GM12872 (cell line): ENCODE results near the gene MACO1.
"Not testable (repeated sequence)": the region's sequence is repeated elsewhere in the genome, so short reads cannot be mapped to it uniquely, and the experiment has no call there.

Experiments used
- TF ChIP-seq, protein P1 (sequence below): IDR thresholded peaks from 3 replicates; pipeline ENCODE4 v1.5.1; 2011; ENCODE audit warnings: low read depth, mild to moderate bottlenecking, low read length, moderate library complexity; ENCODE audit not compliant: insufficient read depth

MACO1 gene, protein sequence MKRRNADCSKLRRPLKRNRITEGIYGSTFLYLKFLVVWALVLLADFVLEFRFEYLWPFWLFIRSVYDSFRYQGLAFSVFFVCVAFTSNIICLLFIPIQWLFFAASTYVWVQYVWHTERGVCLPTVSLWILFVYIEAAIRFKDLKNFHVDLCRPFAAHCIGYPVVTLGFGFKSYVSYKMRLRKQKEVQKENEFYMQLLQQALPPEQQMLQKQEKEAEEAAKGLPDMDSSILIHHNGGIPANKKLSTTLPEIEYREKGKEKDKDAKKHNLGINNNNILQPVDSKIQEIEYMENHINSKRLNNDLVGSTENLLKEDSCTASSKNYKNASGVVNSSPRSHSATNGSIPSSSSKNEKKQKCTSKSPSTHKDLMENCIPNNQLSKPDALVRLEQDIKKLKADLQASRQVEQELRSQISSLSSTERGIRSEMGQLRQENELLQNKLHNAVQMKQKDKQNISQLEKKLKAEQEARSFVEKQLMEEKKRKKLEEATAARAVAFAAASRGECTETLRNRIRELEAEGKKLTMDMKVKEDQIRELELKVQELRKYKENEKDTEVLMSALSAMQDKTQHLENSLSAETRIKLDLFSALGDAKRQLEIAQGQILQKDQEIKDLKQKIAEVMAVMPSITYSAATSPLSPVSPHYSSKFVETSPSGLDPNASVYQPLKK

DNA sequence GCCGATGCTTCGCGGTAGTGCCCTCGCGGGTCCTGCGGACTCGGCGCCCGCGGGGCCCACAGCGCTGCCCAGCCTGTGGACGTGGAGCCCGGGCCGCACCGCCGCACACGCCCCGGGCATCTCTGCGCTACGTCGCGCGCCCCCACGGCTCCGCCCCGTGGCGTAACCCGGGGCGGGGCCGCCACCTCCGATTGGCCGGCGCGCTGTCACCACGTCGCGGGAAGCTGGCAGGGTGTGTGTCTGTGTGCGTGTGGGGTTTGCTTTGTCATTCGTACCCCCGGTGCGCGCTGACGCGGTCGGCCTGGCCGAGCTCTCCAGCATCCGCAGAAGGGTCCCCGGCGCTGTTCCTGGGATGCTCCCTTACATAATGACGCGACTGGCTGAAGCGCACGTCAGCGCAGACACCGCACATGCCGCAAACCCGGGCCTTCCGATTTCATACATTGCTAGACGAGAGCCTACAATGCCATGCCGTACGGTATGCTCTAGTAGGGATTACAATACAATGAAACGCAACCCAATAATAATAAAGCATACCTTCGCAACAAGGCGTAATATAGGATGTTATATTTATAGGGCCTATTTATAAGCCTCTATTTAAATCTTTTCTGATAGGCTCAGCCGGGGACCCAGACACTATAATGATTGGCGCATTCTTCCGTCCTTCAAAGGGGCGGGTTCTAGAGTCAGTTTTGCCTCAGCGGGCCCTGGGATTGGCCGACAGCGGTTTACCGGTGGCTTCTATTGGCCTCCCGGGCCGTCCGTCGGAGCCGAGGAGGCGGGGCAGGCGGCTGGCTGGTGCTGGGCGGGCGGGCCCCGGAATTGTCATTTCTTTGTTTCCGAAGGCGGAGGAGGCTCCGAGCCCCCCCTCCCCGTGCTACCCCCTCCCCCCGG is at the start of gene MACO1:
MACO1 (plus strand) TSS at position 825 of the 894 bp plus-strand sequence. CDS start 202 bp downstream, outside the sequence.
- TF ChIP-seq, protein P1, sequence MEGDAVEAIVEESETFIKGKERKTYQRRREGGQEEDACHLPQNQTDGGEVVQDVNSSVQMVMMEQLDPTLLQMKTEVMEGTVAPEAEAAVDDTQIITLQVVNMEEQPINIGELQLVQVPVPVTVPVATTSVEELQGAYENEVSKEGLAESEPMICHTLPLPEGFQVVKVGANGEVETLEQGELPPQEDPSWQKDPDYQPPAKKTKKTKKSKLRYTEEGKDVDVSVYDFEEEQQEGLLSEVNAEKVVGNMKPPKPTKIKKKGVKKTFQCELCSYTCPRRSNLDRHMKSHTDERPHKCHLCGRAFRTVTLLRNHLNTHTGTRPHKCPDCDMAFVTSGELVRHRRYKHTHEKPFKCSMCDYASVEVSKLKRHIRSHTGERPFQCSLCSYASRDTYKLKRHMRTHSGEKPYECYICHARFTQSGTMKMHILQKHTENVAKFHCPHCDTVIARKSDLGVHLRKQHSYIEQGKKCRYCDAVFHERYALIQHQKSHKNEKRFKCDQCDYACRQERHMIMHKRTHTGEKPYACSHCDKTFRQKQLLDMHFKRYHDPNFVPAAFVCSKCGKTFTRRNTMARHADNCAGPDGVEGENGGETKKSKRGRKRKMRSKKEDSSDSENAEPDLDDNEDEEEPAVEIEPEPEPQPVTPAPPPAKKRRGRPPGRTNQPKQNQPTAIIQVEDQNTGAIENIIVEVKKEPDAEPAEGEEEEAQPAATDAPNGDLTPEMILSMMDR: no peak

DNA sequence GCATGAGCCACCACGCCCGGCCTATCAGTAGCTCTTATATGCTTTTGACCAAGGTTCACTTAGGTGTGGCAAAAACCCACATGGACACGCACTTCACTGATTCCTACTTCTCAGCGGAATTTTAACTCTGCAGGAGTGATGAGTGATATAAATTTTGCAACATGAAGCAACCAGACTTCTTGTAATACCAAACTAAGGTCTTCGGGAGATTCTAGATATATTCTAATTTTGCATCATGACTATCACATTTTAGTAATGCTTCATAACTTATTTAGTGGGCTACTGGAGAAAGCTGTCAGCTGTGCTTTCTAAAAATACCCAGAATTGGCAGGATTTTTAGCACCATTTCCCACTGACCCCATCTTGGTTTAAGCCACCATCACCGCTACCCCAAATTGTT is 37.9 kb upstream of the MACO1 start:
- TF ChIP-seq, protein P1: no peak

DNA sequence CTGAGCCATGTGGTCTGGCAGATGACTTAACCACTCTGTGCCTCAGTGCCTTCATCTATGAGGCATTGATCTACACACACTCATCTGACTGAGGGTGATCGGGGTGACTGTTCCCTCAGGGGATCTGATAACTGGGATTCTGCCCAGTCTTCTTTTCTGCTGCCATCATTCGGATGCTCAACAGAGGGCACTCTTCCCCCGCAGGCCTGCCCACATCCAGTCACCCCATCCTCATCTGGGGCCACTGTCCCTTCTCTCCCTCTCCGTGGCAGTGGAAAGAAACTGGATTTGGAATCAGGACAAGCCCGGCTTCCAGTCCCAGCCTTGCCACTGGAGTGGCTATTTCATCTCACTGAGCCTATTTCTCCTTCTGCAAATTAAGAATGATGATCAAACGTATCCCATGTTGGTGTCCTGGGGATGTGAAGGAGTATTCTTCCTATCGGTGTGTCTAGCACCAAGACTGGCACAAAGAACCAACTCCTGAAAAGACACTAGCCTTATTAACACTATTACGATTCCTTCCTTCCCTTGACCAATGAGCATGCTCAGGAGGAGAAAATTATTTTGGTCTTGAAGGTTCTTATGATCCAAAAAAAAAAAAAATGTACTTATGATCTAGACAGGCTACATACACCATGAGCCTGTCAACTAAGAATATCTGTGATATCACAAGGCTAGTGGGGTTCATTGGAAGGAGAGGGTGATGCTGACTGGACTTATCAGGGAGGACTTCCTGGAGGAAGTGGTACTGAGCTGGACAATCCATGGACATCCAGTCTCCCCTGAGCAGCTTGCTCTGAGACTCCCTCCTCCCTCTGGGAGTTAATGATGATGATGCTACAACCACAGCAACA is 27.5 kb upstream of the MACO1 start:
- TF ChIP-seq, protein P1: peak; percentile 39; the same call in 2 of the 3 replicates

DNA sequence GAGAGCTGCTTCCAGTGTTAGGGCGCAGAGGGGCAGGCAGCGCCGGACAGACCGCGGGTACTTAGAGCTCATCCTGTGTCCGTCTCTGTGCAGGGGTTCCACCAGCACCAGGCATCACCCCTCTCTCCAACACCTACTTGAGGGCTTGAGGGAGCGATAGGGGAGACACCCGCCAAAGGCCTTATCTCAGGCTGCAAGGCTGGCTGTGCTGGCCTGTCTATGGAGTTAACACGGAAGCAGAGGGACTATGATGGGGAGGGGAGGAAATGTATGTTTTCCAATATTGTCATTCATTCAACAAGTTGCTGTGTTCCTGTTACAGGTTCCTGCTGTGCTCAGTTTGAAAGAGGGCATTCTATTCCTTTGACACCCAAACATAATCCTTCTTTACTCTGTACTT is 10.0 kb upstream of the MACO1 start, which contains the start of gene RHCE:
RHCE (minus strand) TSS at position 111 of the 400 bp plus-strand sequence; CDS start at position 72, 39 bp downstream.
- TF ChIP-seq, protein P1: not testable (repeated sequence)

DNA sequence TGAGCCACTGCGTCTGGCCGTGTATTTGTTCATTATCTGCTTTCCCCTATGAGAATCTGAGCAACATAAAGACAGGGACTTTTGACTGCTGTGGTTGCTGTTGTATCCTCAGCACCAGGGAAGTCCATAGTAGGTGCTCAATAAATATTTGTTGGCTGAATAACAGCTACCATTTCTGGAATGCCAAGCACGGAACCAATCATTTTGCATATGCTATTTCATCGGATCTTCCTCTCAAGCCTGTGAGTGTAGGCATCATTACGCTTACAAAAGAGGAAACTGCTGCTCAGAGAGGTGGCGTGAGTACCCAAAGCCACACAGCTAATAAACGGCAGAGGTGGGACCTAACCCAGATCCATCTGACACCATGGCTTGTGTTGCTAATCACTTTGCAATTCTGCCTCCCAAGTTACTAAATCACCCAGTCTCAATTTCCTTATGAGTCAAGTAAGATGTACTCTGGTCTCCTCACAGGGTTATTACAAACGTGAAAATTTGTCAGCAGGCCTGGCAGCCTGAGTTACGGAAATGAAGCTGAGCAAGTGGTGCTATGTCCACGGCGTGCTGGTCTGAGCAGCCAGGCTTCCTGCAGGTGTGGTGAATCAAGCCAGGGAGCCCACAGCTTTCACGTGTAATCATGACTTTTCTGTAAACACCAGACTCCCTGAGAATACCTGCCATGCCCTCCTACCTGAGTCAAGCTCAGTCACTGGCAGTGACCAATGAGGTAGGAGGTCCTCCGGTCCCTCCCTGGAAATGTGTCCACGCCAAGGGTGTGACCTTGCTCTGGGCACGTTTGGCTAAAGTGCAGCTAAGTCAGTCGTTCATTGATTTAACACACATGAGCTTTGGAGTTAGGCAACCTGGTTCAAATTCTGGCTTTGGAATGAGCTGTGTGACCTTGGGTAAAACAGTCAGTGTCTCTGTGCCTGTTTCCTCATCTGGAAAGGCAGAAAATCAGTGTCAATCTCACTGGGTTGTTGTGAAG is 5.3 kb upstream of the MACO1 start:
- TF ChIP-seq, protein P1: no peak

DNA sequence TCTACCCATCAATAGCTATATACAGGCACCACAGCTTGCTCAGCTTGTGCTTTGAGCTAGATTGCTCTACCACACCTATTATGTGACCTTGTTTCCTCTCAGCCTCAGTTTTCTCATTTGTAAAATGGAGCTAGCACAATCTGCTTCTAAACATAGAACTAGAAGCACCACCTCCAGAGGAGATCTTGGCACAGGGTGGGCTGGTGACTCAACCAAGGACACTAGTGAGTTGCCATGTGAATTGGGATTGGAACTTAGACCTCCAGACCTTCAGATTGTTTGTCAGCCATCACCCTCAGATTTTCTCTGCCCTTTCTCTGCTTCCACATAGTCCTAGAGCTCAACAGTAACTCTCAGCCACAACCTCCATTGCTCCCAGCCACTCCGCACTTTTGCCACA is 3.0 kb upstream of the MACO1 start:
- TF ChIP-seq, protein P1: no peak
